PC-3 (cell line): ENCODE results near the gene CASZ1. TPM values are rescaled to one million over a fixed set of nuclear protein-coding genes. Genes with fewer than 3 reads are reported as not detected.

Source experiments
- ATAC-seq: fragments of 200-7000 bp; cut with Tn5 transposase; 2 replicates; pipeline ENCODE4 v1.9.1; 2020; ENCODE audit warnings: mild to moderate bottlenecking, moderate library complexity
- BruUV-seq: library from RNA; stranded (reverse); fragments of 400-500 nt; replicated peaks from 2 replicates; lab custom pipeline; 2021; lab: Mats Ljungman, UMichigan
- CTCF ChIA-PET: fragments of 300-600 bp; sonication (Branson Sonifier 250); formaldehyde crosslinking; loops from one replicate; lab custom pipeline; 2022; ENCODE audit warnings: antibody characterized with exemption; lab: Charles Lee
- POLR2A ChIA-PET: fragments of 300-600 bp; sonication (Branson Sonifier 250); formaldehyde crosslinking; loops from one replicate; lab custom pipeline; 2022; ENCODE audit warnings: antibody characterized with exemption; ENCODE audit not compliant: unreplicated experiment; lab: Charles Lee
- DNase-seq: peaks from one replicate; pipeline ENCODE4 v3.0.0-alpha.2; 2015
- H2AFZ ChIP-seq: fragments of 300-600 bp; sonication (generic); 2 replicates; pipeline ENCODE4 v1.6.0; 2016; ENCODE audit warnings: antibody characterized with exemption, low read length
- H3F3A ChIP-seq: fragments of 300-600 bp; sonication (generic); one replicate; pipeline ENCODE4 v1.6.0; 2017; ENCODE audit warnings: antibody characterized with exemption, low read length, control low read depth, mild to moderate bottlenecking; ENCODE audit not compliant: unreplicated experiment
- H3K27ac ChIP-seq: fragments of 300-600 bp; sonication (generic); 2 replicates; pipeline ENCODE4 v1.5.1; 2016; ENCODE audit warnings: mild to moderate bottlenecking, low read length
- H3K27me3 ChIP-seq: fragments of 300-600 bp; sonication (generic); 2 replicates; pipeline ENCODE4 v1.6.1; 2016; ENCODE audit warnings: low read length, mixed read lengths
- H3K36me3 ChIP-seq: fragments of 300-600 bp; sonication (generic); 2 replicates; pipeline ENCODE4 v1.6.1; 2016; ENCODE audit warnings: low read depth, mixed run types, low read length, mixed read lengths
- H3K4me1 ChIP-seq: fragments of 300-600 bp; sonication (generic); 2 replicates; pipeline ENCODE4 v1.5.1; 2016; ENCODE audit warnings: low read length; ENCODE audit not compliant: insufficient read depth
- H3K4me2 ChIP-seq: fragments of 300-600 bp; sonication (generic); 2 replicates; pipeline ENCODE4 v1.6.0; 2016; ENCODE audit warnings: low read length
- H3K4me3 ChIP-seq: fragments of 300-600 bp; sonication (generic); 2 replicates; pipeline ENCODE4 v1.5.1; 2016; ENCODE audit warnings: mild to moderate bottlenecking, low read length, mixed read lengths
- H3K79me2 ChIP-seq: fragments of 300-600 bp; sonication (generic); 2 replicates; pipeline ENCODE4 v1.6.1; 2017; ENCODE audit warnings: low read length, mixed read lengths
- H3K9ac ChIP-seq: fragments of 300-600 bp; sonication (generic); 2 replicates; pipeline ENCODE4 v1.6.0; 2016; ENCODE audit warnings: mild to moderate bottlenecking, low read length
- H3K9me2 ChIP-seq: fragments of 300-600 bp; sonication (generic); replicated peaks from 2 replicates; pipeline ENCODE4 v1.6.1; 2016; ENCODE audit warnings: mixed run types, low read length, mixed read lengths
- H3K9me3 ChIP-seq: fragments of 300-600 bp; sonication (generic); 2 replicates; pipeline ENCODE4 v1.6.1; 2016; ENCODE audit warnings: low read length, mixed read lengths
- H4K20me1 ChIP-seq: fragments of 300-600 bp; sonication (generic); 2 replicates; pipeline ENCODE4 v1.6.1; 2016; ENCODE audit warnings: low read length, mixed read lengths
- CTCF ChIP-seq: fragments of 300-600 bp; sonication (generic); conservative IDR thresholded peaks from 2 replicates; pipeline ENCODE4 v1.5.1; 2017; ENCODE audit warnings: antibody characterized with exemption, low read depth, mild to moderate bottlenecking, low read length
- EZH2 ChIP-seq: fragments of 300-600 bp; sonication (generic); IDR thresholded peaks from one replicate; pipeline ENCODE4 v1.6.1; 2017; ENCODE audit warnings: antibody characterized with exemption, mild to moderate bottlenecking, low read length; ENCODE audit not compliant: unreplicated experiment
- EZH2phosphoT487 ChIP-seq: fragments of 300-600 bp; sonication (generic); IDR thresholded peaks from 2 replicates; pipeline ENCODE4 v1.6.1; 2018; ENCODE audit warnings: mild to moderate bottlenecking, antibody characterized with exemption, low read length, borderline replicate concordance
- intact Hi-C: fragments of 100-400 bp; cut with micrococcal nuclease; formaldehyde crosslinking; loops from 2 replicates; pipeline ENCODE4 v1.9.0; 2023
- total RNA-seq: library from RNA; depleted of rRNA; stranded (reverse); fragments of >200 nt; gene quantifications from 2 replicates; pipeline ENCODE4 v1.2.3, GENCODE V29; 2014

Gene CASZ1
- total RNA-seq, 1 experiment from 2014 or later: 12.8 TPM

GRCh38 chr1:10617931-10618885 lies 178.2 kb downstream of the CASZ1 start:
- Histone ChIP-seq H3K4me1 (no peaks in the 10 kb centered on the region), H4K20me1 (no peaks in the 10 kb centered on the region), H3K9me2 (no peaks in the 10 kb centered on the region), H3K27ac (no peak overlapping the region), H3K4me2 (no peak overlapping the region), H3K9me3 (no peaks in the 10 kb centered on the region), H3K4me3 (no peak overlapping the region), H3K36me3 (no peaks in the 10 kb centered on the region), H3F3A (no peaks in the 10 kb centered on the region), H2AFZ (no peak overlapping the region), H3K79me2 (no peaks in the 10 kb centered on the region), H3K27me3 (no peaks in the 10 kb centered on the region), H3K9ac (no peak overlapping the region)
- intact Hi-C loops: no loop called here
- ChIA-PET CTCF (no interaction called here), POLR2A (no interaction called here)
- BruUV-seq: no TSS peak
- no peak for TF ChIP-seq CTCF
- no peak for TF ChIP-seq EZH2phosphoT487
- TF ChIP-seq EZH2: no peak
- ATAC-seq (no peak), DNase-seq (no peak)

GRCh38 chr1:10617318-10617717 lies 179.1 kb downstream of the CASZ1 start:
- CTCF ChIA-PET: no interaction called here
- ATAC-seq (no peak), DNase-seq (no peak)
- no peaks in the 10 kb centered on the region for H3K9me2 ChIP-seq
- no peak overlapping the region for H3K4me2 ChIP-seq
- H3K9me3 ChIP-seq: no peaks in the 10 kb centered on the region
- no peak overlapping the region for H3K27ac ChIP-seq
- no peaks in the 10 kb centered on the region for H4K20me1 ChIP-seq
- H3K9ac ChIP-seq: no peak overlapping the region
- H2AFZ ChIP-seq: no peak overlapping the region
- no peaks in the 10 kb centered on the region for H3K27me3 ChIP-seq
- BruUV-seq: no TSS peak
- H3K4me1 ChIP-seq: no peaks in the 10 kb centered on the region
- H3K79me2 ChIP-seq: no peaks in the 10 kb centered on the region
- no peaks in the 10 kb centered on the region for H3F3A ChIP-seq
- intact Hi-C loops: no loop called here
- TF ChIP-seq CTCF (no peak), EZH2 (no peak), EZH2phosphoT487 (no peak)
- H3K36me3 ChIP-seq: no peaks in the 10 kb centered on the region
- POLR2A ChIA-PET: no interaction called here
- no peak overlapping the region for H3K4me3 ChIP-seq

- CTCF ChIA-PET: no interaction called here
These were observed 179.8 kb downstream of the CASZ1 start for GRCh38 chr1:10616696-10617095.

More at GRCh38 chr1:10616696-10617095, 179.8 kb downstream of the CASZ1 start:
- Histone ChIP-seq H3K27me3 (no peaks in the 10 kb centered on the region), H3K27ac (no peak overlapping the region), H3K79me2 (no peaks in the 10 kb centered on the region), H3K4me2 (no peak overlapping the region), H4K20me1 (no peaks in the 10 kb centered on the region), H3K9me3 (no peaks in the 10 kb centered on the region), H3K4me1 (no peaks in the 10 kb centered on the region), H3K9ac (no peak overlapping the region), H3K36me3 (no peaks in the 10 kb centered on the region), H2AFZ (no peak overlapping the region), H3K9me2 (no peaks in the 10 kb centered on the region), H3F3A (no peaks in the 10 kb centered on the region), H3K4me3 (no peak overlapping the region)
- no TSS peak for BruUV-seq
- POLR2A ChIA-PET: no interaction called here
- ATAC-seq (no peak), DNase-seq (no peak)
- intact Hi-C loops: no loop called here
- TF ChIP-seq CTCF (no peak), EZH2phosphoT487 (no peak), EZH2 (no peak)
